Measurements from ENCODE around the gene CD40.

The CD40 gene

DNA sequence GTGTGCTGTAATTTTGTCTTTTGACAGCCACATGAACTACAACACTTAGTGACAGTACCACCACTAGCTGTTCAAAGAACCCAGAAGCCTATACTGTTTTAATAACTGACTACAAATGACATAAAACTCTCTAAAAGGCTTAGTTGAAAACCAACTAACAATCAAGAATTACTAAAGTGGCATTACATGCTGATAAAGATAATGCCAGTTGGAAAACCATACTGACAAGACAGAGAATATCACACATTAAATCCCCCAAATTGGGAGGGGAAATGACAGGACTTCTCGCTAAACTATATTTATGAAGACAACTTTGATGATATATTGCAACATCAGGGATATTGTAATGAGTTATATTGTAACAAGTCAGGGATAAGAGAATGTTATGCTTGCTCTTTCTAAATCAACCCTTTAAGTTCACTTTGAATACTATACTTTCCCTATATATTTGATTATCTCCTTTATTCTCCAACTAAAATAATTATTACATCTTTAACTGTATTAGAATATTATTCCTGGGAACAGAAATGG, 34.5 kb upstream of the CD40 start:
- no peak for DNase-seq
- no peak overlapping the region for H3K4me3 ChIP-seq (ENCODE audit: low read depth, low read length)
- in situ Hi-C loops (cut with HindIII; ENCODE audit: low pct_ligation_motif_present, low sequenced_read_pairs), result no loop called here
- peaks cover 6% of the 10 kb centered on the region for H3K36me3 ChIP-seq (replicated peaks)
- TF ChIP-seq, protein P1, sequence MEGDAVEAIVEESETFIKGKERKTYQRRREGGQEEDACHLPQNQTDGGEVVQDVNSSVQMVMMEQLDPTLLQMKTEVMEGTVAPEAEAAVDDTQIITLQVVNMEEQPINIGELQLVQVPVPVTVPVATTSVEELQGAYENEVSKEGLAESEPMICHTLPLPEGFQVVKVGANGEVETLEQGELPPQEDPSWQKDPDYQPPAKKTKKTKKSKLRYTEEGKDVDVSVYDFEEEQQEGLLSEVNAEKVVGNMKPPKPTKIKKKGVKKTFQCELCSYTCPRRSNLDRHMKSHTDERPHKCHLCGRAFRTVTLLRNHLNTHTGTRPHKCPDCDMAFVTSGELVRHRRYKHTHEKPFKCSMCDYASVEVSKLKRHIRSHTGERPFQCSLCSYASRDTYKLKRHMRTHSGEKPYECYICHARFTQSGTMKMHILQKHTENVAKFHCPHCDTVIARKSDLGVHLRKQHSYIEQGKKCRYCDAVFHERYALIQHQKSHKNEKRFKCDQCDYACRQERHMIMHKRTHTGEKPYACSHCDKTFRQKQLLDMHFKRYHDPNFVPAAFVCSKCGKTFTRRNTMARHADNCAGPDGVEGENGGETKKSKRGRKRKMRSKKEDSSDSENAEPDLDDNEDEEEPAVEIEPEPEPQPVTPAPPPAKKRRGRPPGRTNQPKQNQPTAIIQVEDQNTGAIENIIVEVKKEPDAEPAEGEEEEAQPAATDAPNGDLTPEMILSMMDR (IDR thresholded peaks at IDR 0.05; ENCODE audit: low read depth, low read length, missing control alignments), result no peak
- no peaks in the 10 kb centered on the region for H3K27me3 ChIP-seq (replicated peaks)
- no peak overlapping the region for H3K27ac ChIP-seq

DNA sequence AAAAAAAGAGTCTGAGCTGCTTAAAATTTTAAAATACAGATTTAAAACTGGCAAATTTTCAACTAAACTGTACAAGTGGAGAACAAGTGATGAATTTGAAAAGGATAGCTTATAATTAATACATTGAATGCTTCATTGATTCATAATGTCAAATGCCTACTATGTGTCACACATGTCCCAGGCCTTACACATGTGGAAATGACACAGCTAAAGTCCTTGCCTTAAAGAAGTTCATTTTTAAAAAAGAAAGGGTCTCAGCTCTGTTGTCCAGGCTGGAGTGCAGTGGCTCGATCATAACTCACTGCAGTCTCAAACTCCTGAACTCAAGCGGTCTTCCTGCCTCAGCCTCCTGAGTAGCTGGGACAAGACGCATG, 33.3 kb upstream of the CD40 start:
- in situ Hi-C loops (cut with HindIII; ENCODE audit: low pct_ligation_motif_present, low sequenced_read_pairs), result no loop called here
- Histone ChIP-seq H3K27ac (no peak overlapping the region), H3K27me3 (replicated peaks) (no peaks in the 10 kb centered on the region), H3K36me3 (replicated peaks) (no peaks in the 10 kb centered on the region), H3K4me3 (ENCODE audit: low read depth, low read length) (no peak overlapping the region)
- DNase-seq, result no peak
- TF ChIP-seq, protein P1 (IDR thresholded peaks at IDR 0.05; ENCODE audit: low read depth, low read length, missing control alignments), result no peak

DNA sequence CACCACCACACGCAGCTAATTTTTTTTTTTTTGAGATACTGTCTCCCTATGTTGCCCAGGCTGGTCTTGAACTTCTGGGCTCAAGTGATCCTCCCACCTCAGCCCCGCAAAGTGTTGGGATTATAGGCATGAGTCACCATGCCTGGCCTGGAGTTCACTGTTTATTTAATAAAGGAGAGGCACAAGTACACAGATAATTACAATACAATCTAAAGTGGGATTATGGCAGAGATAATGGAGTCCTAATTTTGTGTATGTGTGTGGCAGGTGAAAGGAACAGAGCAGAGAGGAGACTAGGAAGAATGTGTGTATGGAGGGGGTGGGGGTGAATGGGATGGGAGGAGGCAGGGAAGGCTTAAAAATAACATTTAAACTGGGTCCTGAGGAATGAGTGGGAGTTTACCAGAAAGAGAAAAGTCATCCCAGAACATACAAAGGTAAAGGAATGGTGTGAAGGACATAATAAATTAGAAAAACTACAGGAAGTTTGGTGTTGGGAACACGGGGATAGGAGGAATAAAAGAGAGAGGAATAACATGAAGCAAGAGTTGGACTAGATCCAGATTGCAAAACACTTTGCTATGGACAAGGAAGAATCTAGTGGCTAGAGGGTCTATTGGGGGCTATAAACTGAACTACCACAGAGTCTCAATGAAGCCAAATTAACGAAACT, 32.8 kb upstream of the CD40 start:
- Histone ChIP-seq H3K36me3 (replicated peaks) (no peaks in the 10 kb centered on the region), H3K27ac (no peak overlapping the region), H3K27me3 (replicated peaks) (no peaks in the 10 kb centered on the region), H3K4me3 (ENCODE audit: low read depth, low read length) (no peak overlapping the region)
- DNase-seq, result no peak
- in situ Hi-C loops (cut with HindIII; ENCODE audit: low pct_ligation_motif_present, low sequenced_read_pairs), result no loop called here
- TF ChIP-seq, protein P1 (IDR thresholded peaks at IDR 0.05; ENCODE audit: low read depth, low read length, missing control alignments), result no peak

DNA sequence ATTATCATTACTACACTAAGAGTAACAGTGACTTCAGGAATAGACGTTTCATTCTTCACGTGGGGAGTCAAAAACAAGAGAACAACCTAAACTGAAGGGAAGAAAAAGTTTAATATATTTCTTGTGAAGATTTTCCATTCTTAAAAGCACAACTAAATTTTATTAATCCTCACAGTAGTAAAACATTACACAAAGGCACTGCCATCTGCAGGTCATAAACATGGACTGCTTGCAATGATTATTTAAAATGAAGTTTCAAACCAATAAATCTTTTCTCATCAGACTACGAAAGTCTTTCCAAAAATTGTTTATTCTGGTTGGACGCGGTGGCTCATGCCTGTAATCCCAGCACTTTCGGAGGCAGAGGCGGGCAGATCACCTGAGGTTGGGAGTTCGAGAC, 31.0 kb upstream of the CD40 start:
- TF ChIP-seq, protein P1 (IDR thresholded peaks at IDR 0.05; ENCODE audit: low read depth, low read length, missing control alignments), result peak; percentile 41
- Histone ChIP-seq H3K36me3 (replicated peaks) (no peaks in the 10 kb centered on the region), H3K27me3 (replicated peaks) (no peaks in the 10 kb centered on the region), H3K27ac (no peak overlapping the region), H3K4me3 (ENCODE audit: low read depth, low read length) (no peak overlapping the region)
- in situ Hi-C loops (cut with HindIII; ENCODE audit: low pct_ligation_motif_present, low sequenced_read_pairs), result no loop called here
- no peak for DNase-seq

DNA sequence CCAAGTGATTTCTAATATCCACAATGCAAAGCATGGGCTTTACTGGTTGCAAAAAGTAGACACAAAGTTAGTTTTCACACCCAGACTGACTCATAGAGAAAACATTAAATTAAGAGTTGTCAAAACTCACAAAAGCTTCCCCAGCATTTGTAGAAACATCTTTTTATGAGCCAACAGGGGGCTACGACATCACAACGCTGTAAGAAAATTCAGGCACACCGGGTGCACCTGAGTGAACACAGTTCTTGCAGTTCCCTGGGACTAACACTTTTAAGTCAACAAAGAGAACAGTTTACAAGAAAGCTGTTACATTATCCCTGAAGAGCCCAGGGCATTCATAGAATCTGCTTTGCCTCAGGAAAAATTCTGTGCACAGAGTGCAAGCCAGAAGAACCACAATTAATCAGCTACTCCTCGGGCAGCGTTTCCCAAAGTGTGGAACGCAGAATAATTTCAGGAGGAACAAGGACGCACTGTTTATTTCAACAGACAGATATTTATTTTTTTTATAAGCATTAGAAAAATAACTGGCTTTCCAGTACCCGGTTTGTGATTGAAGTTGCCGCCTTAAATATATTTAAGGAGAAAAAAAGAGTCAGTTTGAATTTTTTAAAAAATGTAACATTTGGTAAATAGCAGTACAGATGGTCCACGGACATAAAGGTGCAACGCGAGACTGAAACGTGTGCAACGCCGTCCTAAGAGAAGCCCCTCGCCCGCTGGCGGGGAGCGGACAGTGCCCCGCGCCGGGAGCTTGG, 29.5 kb upstream of the CD40 start:
- TF ChIP-seq, protein P1 (IDR thresholded peaks at IDR 0.05; ENCODE audit: low read depth, low read length, missing control alignments), result peak; percentile 24
- no peak for DNase-seq
- H3K4me3 ChIP-seq (ENCODE audit: low read depth, low read length), result peak overlapping the region; percentile 89
- in situ Hi-C loops (cut with HindIII; ENCODE audit: low pct_ligation_motif_present, low sequenced_read_pairs), result no loop called here
- H3K27me3 ChIP-seq (replicated peaks), result no peaks in the 10 kb centered on the region
- peak overlapping the region; percentile 95 for H3K27ac ChIP-seq
- no peaks in the 10 kb centered on the region for H3K36me3 ChIP-seq (replicated peaks)
